Measurements from ENCODE around the gene TPX2.
"Not testable (repeated sequence)": the region's sequence is repeated elsewhere in the genome, so short reads cannot be mapped to it uniquely, and the experiment has no call there.

Gene TPX2

DNA sequence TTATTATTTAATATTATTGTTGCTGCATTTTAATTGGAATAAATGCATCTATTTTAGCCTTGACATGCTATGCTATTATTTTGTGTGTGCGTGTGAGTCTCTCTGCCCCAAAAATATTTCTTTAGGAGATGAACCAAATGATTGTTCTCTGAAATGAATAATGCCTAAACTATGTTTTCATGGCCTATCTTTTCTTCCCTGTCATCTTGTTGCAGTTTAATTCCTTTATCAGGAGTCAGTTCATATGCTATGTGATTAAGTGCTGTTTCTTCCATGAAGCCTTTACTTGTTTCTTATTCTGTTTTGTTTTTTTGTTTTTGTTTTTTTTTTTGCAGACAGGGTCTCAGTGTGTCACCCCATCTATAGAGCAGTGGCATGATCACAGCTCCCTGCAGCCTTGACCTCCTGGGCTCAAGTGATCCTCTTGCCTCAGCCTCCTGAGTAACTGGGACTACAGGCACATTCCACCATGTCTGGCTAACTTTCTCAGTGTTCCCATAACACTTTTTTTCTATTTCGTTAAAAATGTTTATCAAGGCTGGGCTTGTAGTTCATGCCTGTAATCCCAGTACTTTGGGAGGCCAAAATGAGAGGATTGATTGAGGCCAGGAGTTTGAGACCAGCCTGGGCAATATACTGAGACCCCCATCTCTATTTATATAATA lies 25.7 kb downstream of the TPX2 start:
- no peak for DNase-seq (ENCODE audit: low read depth)

DNA sequence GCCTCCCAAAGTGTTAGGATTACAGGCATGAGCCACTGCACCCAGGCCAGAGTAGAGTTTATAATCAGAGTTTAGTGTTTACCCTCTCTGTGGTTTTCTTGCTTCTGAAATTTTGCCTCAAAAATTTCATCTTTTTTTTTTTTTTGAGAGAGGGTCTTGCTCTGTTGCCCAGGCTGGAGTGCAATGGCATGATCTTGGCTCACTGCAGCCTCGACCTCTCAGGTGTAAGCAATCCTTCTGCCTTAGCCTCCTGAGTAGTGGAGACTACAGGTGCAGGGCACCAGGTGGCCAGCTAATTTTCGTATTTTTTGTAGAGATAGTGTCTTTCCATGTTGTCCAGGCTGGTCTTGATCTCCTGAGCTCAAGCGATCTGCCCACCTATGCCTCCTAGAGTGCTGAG lies 28.7 kb downstream of the TPX2 start:
- DNase-seq (ENCODE audit: low read depth): no peak

- DNase-seq (ENCODE audit: low read depth): no peak
Measured at GRCh38 chr20:31769681-31770080, 30.6 kb downstream of the TPX2 start.

DNA sequence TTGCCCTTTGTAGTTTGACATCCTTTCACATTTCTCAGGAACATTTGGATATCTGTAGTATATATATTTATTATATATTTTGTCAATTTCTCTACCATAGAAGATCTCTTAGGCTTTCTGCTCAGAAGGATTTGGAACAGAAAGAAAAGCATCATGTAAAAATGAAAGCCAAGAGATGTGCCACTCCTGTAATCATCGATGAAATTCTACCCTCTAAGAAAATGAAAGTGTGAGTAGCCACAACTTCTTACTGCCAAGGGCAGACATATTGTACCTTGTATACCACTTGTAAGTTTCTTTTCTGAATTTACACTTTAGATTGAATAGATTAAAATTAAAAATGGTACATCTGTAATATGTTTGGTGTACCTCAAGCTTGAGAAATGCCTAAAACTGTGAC lies 31.2 kb downstream of the TPX2 start:
- no peak for DNase-seq (ENCODE audit: low read depth)

DNA sequence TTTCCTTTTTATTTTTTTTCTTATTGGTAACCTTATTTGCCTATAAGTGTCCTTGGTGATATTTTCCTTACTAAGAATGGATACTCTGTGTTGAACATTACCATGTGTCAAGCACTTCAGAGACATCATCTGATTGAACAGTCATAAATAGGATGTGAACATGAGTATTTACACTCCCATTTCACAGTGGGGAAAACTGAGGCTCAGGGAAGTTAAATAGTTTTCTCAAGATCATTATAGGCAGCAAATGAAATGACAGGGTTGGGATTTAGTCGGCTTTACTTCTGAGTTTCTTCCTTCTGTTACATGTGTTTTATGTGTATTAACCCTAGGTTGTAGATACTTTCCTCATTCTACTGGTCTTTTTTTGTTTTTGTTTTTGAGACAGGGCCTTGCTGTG lies 35.3 kb downstream of the TPX2 start:
- DNase-seq (ENCODE audit: low read depth): no peak

GRCh38 chr20:31780839-31781238 lies 41.7 kb downstream of the TPX2 start:
- no peak for DNase-seq (ENCODE audit: low read depth)

DNA sequence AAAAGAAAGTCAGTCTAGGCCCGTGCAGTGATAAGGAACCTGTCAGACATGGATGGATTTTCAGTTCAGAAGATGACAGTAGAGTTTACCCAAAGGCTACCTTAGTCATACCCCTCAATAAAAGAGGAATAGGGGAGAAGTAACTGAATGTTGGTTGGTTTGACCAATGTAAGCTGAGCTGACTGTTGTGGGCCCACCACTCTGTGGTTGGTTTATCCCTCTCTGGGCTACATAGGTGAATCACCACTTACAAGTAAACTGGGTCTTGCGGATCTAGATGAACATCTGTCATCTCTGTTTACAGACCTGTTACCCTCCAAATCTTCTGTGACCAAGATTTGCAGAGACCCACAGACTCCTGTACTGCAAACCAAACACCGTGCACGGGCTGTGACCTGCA lies 42.9 kb downstream of the TPX2 start:
- no peak for DNase-seq (ENCODE audit: low read depth)

- DNase-seq (ENCODE audit: low read depth): no peak
Measured at GRCh38 chr20:31784354-31785044, 45.4 kb downstream of the TPX2 start.

GRCh38 chr20:31785089-31785488 lies 46.0 kb downstream of the TPX2 start:
- DNase-seq (ENCODE audit: low read depth): no peak

GRCh38 chr20:31788578-31788977 lies 49.5 kb downstream of the TPX2 start:
- DNase-seq (ENCODE audit: low read depth): no peak

DNA sequence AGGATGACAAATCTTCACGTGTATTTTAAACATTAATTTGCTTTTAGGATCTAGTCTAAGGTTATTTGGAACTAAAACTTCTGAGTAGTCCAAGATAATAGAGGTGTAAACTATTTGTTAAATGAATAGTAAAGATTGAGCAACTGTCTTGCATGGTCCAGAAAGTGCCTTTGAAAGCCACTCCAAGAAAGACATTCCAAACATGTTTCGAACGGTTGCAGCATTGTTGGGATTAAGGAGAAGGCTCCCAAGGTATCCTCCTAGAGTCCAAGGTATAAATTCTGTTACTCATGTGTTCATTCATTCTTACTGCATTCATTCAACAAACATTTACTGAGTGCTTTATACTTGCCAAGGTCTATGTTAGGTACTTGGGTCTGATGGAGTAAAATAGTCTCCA lies 51.3 kb downstream of the TPX2 start:
- DNase-seq (ENCODE audit: low read depth): no peak

GRCh38 chr20:31797364-31797763 lies 58.3 kb downstream of the TPX2 start:
- no peak for DNase-seq (ENCODE audit: low read depth)

GRCh38 chr20:31801508-31801907 lies 62.4 kb downstream of the TPX2 start:
- DNase-seq (ENCODE audit: low read depth): no peak

DNA sequence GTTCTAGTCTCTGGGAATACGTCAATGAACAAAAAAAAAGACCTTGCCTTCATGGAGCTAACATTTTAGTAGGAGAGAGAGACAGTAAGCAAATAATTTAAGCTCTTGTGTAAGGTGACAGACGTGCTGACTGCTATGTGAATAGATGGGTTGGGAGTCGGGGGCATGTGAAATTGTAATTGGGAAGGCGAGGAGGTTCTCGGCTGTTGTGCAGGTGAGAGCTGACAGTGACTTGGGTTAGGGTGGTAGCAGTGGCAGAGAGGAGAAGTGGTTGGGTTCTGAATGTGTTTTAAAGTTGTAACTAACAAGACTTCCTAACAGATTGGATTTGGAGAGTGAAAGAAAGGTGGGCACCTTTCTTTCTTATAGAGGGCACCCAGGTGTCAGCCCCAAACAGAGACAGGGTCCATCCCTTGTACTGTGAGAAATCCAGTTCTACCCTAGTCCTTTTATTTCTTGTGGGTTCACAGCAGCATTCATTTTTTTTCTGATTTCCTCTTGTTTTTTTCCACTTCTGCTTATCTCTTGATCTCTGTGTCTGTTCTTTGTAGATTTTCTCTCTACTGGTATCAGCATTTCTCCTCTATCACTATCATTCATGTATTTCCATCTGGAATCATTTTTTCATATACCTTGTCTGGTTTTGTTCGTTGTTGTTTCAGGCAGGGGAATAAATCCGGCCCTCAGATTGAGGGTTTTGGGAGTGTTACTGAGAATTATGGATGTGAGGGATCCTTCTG lies 64.6 kb downstream of the TPX2 start:
- DNase-seq (ENCODE audit: low read depth): no peak

- no peak for DNase-seq (ENCODE audit: low read depth)
Measured at GRCh38 chr20:31806564-31807355, 67.7 kb downstream of the TPX2 start.

DNA sequence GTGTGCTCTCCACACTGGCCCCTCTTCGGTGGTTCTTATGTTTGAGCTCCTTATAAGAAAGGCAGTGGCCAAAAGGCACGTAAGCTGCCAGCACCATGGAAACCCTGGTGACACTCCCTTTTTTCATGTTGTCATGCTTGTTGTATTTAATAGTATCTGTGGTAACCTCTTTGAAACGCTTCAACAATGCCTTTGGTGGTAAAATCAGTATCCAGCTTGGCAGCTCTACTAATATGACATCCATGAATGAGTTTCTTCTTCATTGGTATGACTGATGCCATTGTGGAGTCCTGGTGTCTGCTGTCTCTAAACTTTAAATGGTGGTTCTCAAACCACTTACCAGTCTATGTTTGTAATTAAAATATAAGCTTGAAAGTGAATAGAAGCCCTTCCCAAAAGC lies 69.4 kb downstream of the TPX2 start:
- DNase-seq (ENCODE audit: low read depth): no peak

- DNase-seq (ENCODE audit: low read depth): no peak
Measured at GRCh38 chr20:31809661-31810060, 70.6 kb downstream of the TPX2 start.

DNA sequence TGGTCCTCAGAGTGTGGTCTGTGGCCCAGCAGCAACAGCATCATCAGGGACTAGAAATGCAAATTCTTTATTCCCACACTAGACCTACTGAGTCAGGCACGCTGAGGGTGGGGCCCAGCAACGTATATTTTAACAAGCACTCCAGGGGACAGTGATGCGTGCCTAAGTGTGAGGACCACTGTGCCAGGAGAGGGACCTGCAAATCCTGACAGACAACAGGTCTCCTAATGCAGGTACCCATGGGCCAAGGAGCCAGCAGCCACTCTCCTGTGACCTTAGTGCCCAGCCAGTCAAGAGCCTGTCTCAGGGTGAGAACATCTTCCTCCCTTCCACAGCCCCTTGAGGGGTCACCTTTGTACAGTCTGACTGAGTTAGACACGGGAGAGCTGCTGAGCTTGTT lies 72.1 kb downstream of the TPX2 start:
- no peak for DNase-seq (ENCODE audit: low read depth)

GRCh38 chr20:31811796-31812728 lies 73.0 kb downstream of the TPX2 start:
- DNase-seq (ENCODE audit: low read depth): no peak

GRCh38 chr20:31813611-31814010 lies 74.5 kb downstream of the TPX2 start:
- DNase-seq (ENCODE audit: low read depth): no peak

DNA sequence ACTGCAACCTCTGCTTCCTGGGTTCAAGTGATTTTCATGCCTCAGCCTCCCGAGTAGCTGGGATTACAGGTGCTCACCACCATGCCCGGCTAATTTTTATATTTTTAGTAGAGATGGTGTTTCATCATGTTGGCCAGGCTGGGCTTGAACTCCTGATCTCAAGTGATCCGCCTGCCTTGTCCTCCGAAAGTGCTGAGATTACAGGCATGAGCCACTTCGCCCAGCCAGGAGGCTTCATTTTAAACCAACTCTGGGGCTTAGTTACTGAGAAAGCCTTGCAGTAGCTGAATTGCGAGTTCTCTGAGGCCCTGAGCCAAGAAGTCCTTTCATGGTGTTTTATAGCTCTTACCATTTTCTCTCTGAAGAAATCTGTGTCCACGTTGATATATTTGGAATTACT lies 75.1 kb downstream of the TPX2 start:
- not testable (repeated sequence) for DNase-seq (ENCODE audit: low read depth)
